SK-N-SH (cell line): Measurements from ENCODE around the gene GPR37L1. TPM values are rescaled to one million over a fixed set of nuclear protein-coding genes. Genes with fewer than 3 reads are reported as not detected.

Source experiments
- CTCF ChIA-PET: fragments of 300-600, 350-600 bp; formaldehyde crosslinking; extraction: SDS; loops from one replicate; lab custom pipeline; 2021; lab: Yijun Ruan, JAX
- POLR2A ChIA-PET: fragments of 350-600 bp; sonication (Branson Sonifier 250); formaldehyde crosslinking; extraction: SDS; loops from one replicate; lab custom pipeline; 2020; ENCODE audit warnings: antibody characterized with exemption, inconsistent platforms; lab: Yijun Ruan, JAX
- DNase-seq: peaks from one replicate; pipeline ENCODE4 v3.0.0; 2012
- H2AFZ ChIP-seq: fragments of 200-600 bp; sonication (generic); 2 replicates; pipeline ENCODE4 v1.8.1; 2016; ENCODE audit warnings: antibody characterized with exemption, mild to moderate bottlenecking, low read depth
- H3F3A ChIP-seq: fragments of 200-600 bp; sonication (generic); replicated peaks from 2 replicates; pipeline ENCODE3; 2016; ENCODE audit warnings: antibody characterized with exemption, mild to moderate bottlenecking; ENCODE audit not compliant: insufficient read depth
- H3K27ac ChIP-seq, 2 experiments: fragments of 200-500 bp in 1 of 2; fragments of 200-600 bp in 1 of 2; sonication (Bioruptor generic) in 1 of 2; sonication (generic), shearing (Covaris generic) in 1 of 2; 2 replicates each; pipeline versions ENCODE4 v1.5.1 to v1.6.1; 2014 to 2016; ENCODE audit warnings: low read depth in 2 of 2, inconsistent platforms in 1 of 2, low read length in 1 of 2, mild to moderate bottlenecking in 1 of 2, mixed read lengths in 1 of 2
- H3K27me3 ChIP-seq: fragments of 200-600 bp; sonication (generic), shearing (Covaris generic); 2 replicates; pipeline ENCODE4 v1.6.1; 2016; ENCODE audit warnings: mixed run types; ENCODE audit not compliant: insufficient read depth
- H3K36me3 ChIP-seq, 2 experiments: fragments of 200-500 bp in 1 of 2; fragments of 200-600 bp in 1 of 2; sonication (Bioruptor generic) in 1 of 2; sonication (generic) in 1 of 2; replicated peaks in 1 of 2; 2 replicates each; pipeline versions ENCODE3 to v1.5.1; 2014 to 2016; ENCODE audit warnings: low read length in 1 of 2, mild to moderate bottlenecking in 1 of 2; ENCODE audit not compliant: insufficient read depth in 2 of 2, control insufficient read depth in 1 of 2
- H3K4me1 ChIP-seq, 2 experiments: fragments of 200-500 bp in 1 of 2; fragments of 200-600 bp in 1 of 2; sonication (Bioruptor generic) in 1 of 2; sonication (generic), shearing (Covaris generic) in 1 of 2; 2 replicates each; pipeline versions ENCODE4 v1.5.1 to v1.6.1; 2014 to 2016; ENCODE audit warnings: low read depth in 1 of 2, low read length in 1 of 2, mixed run types in 1 of 2; ENCODE audit not compliant: insufficient read depth in 2 of 2, control insufficient read depth in 1 of 2
- H3K4me2 ChIP-seq: fragments of 200-600 bp; sonication (generic), shearing (Covaris generic); 2 replicates; pipeline ENCODE4 v1.6.1; 2017; ENCODE audit warnings: mixed run types
- H3K4me3 ChIP-seq, 2 experiments: fragments of 200-500 bp in 1 of 2; fragments of 200-600 bp in 1 of 2; sonication (Bioruptor generic) in 1 of 2; sonication (generic), shearing (Covaris generic) in 1 of 2; 2 replicates each; pipeline versions ENCODE4 v1.5.1 to v1.8.1; 2014 to 2016; ENCODE audit warnings: low read depth in 2 of 2, inconsistent platforms in 1 of 2, low read length in 1 of 2, mild to moderate bottlenecking in 1 of 2, mixed read lengths in 1 of 2, moderate library complexity in 1 of 2
- H3K79me2 ChIP-seq: fragments of 200-600 bp; sonication (generic); 2 replicates; pipeline ENCODE4 v1.8.1; 2017; ENCODE audit warnings: mild to moderate bottlenecking; ENCODE audit not compliant: insufficient read depth
- H3K9ac ChIP-seq: fragments of 200-600 bp; sonication (generic); 2 replicates; pipeline ENCODE4 v1.6.1; 2017; ENCODE audit warnings: mixed run types
- H3K9me2 ChIP-seq: fragments of 200-600 bp; sonication (generic); 2 replicates; pipeline ENCODE4 v1.6.1; 2017; ENCODE audit warnings: mixed run types
- H3K9me3 ChIP-seq: fragments of 200-600 bp; sonication (generic); 2 replicates; pipeline ENCODE4 v1.6.1; 2017; ENCODE audit warnings: mixed run types, mild to moderate bottlenecking, moderate library complexity
- H4K20me1 ChIP-seq: fragments of 200-600 bp; sonication (generic); 2 replicates; pipeline ENCODE4 v1.6.1; 2017; ENCODE audit warnings: mild to moderate bottlenecking, mixed run types; ENCODE audit not compliant: insufficient read depth
- CHD2 ChIP-seq: fragments of 150-350 bp; IDR thresholded peaks from 2 replicates; pipeline ENCODE4 v1.6.1; 2018; ENCODE audit warnings: low read length; ENCODE audit not compliant: partially characterized antibody
- CTCF ChIP-seq: fragments of 200-600 bp; sonication (generic); IDR thresholded peaks from 2 replicates; pipeline ENCODE4 v1.6.1; 2017; ENCODE audit warnings: antibody characterized with exemption, mild to moderate bottlenecking, moderate library complexity
- FOXJ3 ChIP-seq: sonication (generic); formaldehyde crosslinking; IDR thresholded peaks from 2 replicates; pipeline ENCODE4 v1.5.1; 2020; ENCODE audit warnings: mild to moderate bottlenecking, missing genetic modification reagents
- JUND ChIP-seq: IDR thresholded peaks from 2 replicates; pipeline ENCODE4 v1.4.0; 2012
- RFX5 ChIP-seq: IDR thresholded peaks from 2 replicates; pipeline ENCODE4 v1.6.1; 2012; ENCODE audit warnings: mild to moderate bottlenecking, improper control_type of control experiment, low read length
- SMC3 ChIP-seq: IDR thresholded peaks from 2 replicates; pipeline ENCODE4 v1.6.1; 2012; ENCODE audit warnings: low read depth, low read length, improper control_type of control experiment
- TCF12 ChIP-seq: IDR thresholded peaks from 2 replicates; pipeline ENCODE4 v1.4.0; 2012
- TEAD4 ChIP-seq: IDR thresholded peaks from 2 replicates; pipeline ENCODE4 v1.4.0; 2012; ENCODE audit warnings: mild to moderate bottlenecking, borderline replicate concordance; ENCODE audit not compliant: insufficient read depth
- ZBTB33 ChIP-seq: IDR thresholded peaks from 2 replicates; pipeline ENCODE4 v1.4.0; 2012; ENCODE audit warnings: low read depth, borderline replicate concordance
- WGBS: methylation state at CpG from one replicate; pipeline ENCODE4 v1.1.6; 2017; ENCODE audit warnings: low lambda C conversion rate; 5-methylcytosine and 5-hydroxymethylcytosine counted together
- polyA plus RNA-seq, 3 experiments: library from polyadenylated mRNA; depleted of rRNA; stranded (reverse); fragments of >200 nt; gene quantifications; 2 replicates each; pipeline ENCODE4 v1.2.3, GENCODE V29; 2012

The GPR37L1 gene
- polyA plus RNA-seq, 1 of the 3 experiments (the other 2 are of a cell fraction) = not detected

GRCh38 chr1:202074985-202075384 lies 47.7 kb upstream of the GPR37L1 start:
- ChIA-PET CTCF (interaction anchor here (1.7 kb wide), 1 partner anchor 75 kb away, joined by 6 read pairs; no protein-coding TSS in a partner anchor), POLR2A (interaction anchor here (0.9 kb wide), 1 partner anchor 16 kb away, joined by 3 read pairs; no protein-coding TSS in a partner anchor)
- H3K4me1 ChIP-seq = peaks cover 0 to 22% of the 10 kb centered on the region in 2 experiments; a peak in 1 of 4 replicates
- no peaks in the 10 kb centered on the region for H3K9me3 ChIP-seq
- H3K9ac ChIP-seq = no peak overlapping the region
- TF ChIP-seq RFX5 (no peak), TCF12 (no peak), SMC3 (no peak), TEAD4 (no peak), FOXJ3 (CRISPR knock-in tag) (no peak), ZBTB33 (no peak)
- no peaks in the 10 kb centered on the region for H3K79me2 ChIP-seq
- H3F3A ChIP-seq = no peaks in the 10 kb centered on the region
- no peak for DNase-seq
- H3K27me3 ChIP-seq = no peaks in the 10 kb centered on the region
- H3K4me3 ChIP-seq = no peak overlapping the region
- 100% methylated on average over 1 of the region's 1 CpG for WGBS
- no peak overlapping the region for H3K27ac ChIP-seq
- H3K36me3 ChIP-seq = no peaks in the 10 kb centered on the region
- no peaks in the 10 kb centered on the region for H3K9me2 ChIP-seq
- H3K4me2 ChIP-seq = no peak overlapping the region
- no peak overlapping the region for H2AFZ ChIP-seq
- H4K20me1 ChIP-seq = no peaks in the 10 kb centered on the region

- DNase-seq = no peak
- Histone ChIP-seq H4K20me1 (no peaks in the 10 kb centered on the region), H3F3A (no peaks in the 10 kb centered on the region), H3K27ac (peak overlapping the region in 1 of 2 experiments; percentile 69; a peak in 2 of 4 replicates), H3K79me2 (no peaks in the 10 kb centered on the region), H2AFZ (no peak overlapping the region), H3K36me3 (no peaks in the 10 kb centered on the region), H3K4me2 (no peak overlapping the region), H3K9me2 (no peaks in the 10 kb centered on the region), H3K4me3 (no peak overlapping the region), H3K4me1 (peaks cover 0 to 22% of the 10 kb centered on the region in 2 experiments; a peak in 1 of 4 replicates), H3K9me3 (no peaks in the 10 kb centered on the region), H3K9ac (no peak overlapping the region), H3K27me3 (no peaks in the 10 kb centered on the region)
- ChIA-PET CTCF (interaction anchor here (1.7 kb wide), 1 partner anchor 75 kb away, joined by 6 read pairs; no protein-coding TSS in a partner anchor), POLR2A (interaction anchor here (0.9 kb wide), 1 partner anchor 16 kb away, joined by 3 read pairs; no protein-coding TSS in a partner anchor)
- WGBS = 43% methylated on average over 1 of the region's 4 CpGs
- TF ChIP-seq CHD2 = no peak
- no peak for TF ChIP-seq CTCF
- no peak for TF ChIP-seq JUND
Observed at GRCh38 chr1:202075389-202075788, 47.3 kb upstream of the GPR37L1 start.
